Measurements from ENCODE around the gene SLC29A1.

- TF ChIP-seq CTCF (IDR thresholded peaks at IDR 0.05; ENCODE audit: low read depth, low read length, missing input control) (no peak), TAF1 (conservative IDR thresholded peaks at IDR 0.05) (no peak), RAD21 (IDR thresholded peaks at IDR 0.05) (no peak), JUND (IDR thresholded peaks at IDR 0.05) (no peak), REST (IDR thresholded peaks at IDR 0.05) (no peak)
Measured at GRCh38 chr6:44264154-44265006, 41.0 kb downstream of the SLC29A1 start.
